CMK (cell line): Measurements from ENCODE around the gene MT1H.

Experiments
- DNase-seq: peaks from one replicate; pipeline ENCODE4 v3.0.0-alpha.2; 2010; ENCODE audit warnings: low read depth

The MT1H gene

GRCh38 chr16:56636616-56637413, 32.8 kb upstream of the MT1H start:
- no peak for DNase-seq

DNA sequence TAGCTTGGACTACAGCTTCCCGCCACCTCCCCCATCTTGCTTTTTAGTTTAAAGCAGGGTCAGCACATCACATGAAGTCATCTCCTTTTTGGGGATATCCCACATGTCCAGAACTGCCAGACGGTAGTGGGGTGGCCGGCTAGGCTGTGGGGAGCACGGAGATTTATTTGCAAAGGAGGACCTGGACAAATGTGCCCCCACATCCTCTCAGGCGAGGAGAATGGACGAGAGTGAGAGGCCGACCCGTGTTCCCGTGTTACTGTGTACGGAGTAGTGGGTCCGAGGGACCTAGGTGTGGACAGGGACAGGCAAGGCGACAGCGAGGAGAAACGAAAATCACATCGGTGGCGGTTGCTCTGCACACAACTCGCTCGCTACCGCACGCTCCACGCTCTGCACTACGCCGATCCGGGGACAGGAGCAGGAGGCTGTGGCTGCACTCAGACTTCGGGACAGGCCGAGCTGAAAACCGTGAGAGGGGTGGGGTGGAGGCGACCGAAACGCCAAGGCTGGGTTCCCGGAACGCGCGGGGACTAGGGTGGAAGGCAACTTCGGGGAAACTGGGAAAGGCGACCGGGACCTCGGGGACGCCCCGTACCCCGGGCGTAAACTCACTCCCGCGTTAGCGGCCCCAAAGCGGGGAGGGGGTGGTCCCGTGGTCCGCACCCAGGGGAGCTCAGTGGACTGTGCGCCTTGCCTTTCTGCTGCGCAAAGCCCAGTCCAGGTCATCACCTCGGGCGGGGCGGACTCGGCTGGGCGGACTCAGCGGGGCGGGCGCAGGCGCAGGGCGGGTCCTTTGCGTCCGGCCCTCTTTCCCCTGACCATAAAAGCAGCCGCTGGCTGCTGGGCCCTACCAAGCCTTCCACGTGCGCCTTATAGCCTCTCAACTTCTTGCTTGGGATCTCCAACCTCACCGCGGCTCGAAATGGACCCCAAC, 31.5 kb upstream of the MT1H start, which contains the start of gene MT1A:
Gene MT1A, plus strand, starts transcription at position 853 of the 937 bp plus-strand sequence. Its CDS starts 73 bp downstream, at position 926.
- DNase-seq, result no peak

DNA sequence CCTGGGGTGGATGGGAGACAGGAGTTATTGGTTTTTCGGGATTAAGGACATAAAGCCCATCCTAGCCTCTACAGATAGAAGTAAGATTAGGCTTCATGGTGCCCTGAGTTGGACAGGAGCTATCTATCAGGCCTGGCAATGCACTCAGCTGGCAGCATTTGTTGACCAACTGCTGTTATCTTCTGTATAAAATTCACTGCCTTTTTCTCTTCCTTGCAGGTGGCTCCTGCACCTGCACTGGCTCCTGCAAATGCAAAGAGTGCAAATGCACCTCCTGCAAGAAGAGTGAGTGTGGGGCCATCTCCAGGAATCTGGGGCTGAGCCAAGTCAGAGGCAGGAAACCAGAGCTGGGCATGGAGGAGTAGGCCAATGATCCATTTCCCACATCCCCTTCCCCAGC, 30.6 kb upstream of the MT1H start:
- DNase-seq, result no peak

- no peak for DNase-seq
These were observed 29.5 kb upstream of the MT1H start for GRCh38 chr16:56640076-56640475.

GRCh38 chr16:56641166-56641565, 28.4 kb upstream of the MT1H start:
- DNase-seq, result no peak

GRCh38 chr16:56643080-56643778, 26.4 kb upstream of the MT1H start:
- no peak for DNase-seq

DNA sequence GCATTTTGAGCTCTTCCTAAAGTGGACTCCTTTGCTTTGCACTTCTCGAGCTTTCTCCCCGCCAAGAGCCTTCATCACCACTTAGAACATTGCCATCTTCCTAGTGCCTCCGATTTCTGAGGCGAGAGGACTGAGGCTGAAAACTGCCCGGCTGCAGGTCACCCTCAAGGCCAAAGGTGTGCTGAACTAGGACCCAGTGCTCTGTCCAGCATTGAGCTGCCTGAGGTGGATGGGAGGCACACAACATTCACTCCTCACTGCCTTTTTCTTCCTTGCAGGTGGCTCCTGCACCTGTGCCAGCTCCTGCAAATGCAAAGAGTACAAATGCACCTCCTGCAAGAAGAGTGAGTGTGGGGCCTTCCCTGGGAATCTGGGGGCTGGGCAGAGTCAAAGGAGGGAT, 25.8 kb upstream of the MT1H start:
- DNase-seq, result no peak

DNA sequence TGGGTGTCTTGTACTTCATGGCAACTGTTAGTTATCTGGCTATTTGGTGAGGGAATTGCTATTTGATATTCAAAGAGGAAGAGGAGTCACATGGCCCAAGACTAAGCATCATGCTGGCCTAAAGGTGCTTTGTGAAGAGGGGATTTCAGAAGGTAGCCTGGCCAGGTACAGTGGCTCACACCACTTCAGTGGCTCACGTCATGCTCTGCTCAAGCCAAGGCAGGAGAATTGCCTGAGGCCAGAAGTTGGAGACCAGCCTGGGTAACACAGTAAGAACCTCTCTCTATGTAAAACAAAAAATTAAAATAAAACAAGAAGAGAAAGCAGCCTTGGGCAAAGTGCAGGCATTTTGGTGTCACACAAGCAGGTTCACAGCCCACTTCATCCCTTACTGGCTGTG, 24.3 kb upstream of the MT1H start:
- no peak for DNase-seq

- DNase-seq, result no peak
These were observed 23.8 kb upstream of the MT1H start for GRCh38 chr16:56645838-56646237.

DNA sequence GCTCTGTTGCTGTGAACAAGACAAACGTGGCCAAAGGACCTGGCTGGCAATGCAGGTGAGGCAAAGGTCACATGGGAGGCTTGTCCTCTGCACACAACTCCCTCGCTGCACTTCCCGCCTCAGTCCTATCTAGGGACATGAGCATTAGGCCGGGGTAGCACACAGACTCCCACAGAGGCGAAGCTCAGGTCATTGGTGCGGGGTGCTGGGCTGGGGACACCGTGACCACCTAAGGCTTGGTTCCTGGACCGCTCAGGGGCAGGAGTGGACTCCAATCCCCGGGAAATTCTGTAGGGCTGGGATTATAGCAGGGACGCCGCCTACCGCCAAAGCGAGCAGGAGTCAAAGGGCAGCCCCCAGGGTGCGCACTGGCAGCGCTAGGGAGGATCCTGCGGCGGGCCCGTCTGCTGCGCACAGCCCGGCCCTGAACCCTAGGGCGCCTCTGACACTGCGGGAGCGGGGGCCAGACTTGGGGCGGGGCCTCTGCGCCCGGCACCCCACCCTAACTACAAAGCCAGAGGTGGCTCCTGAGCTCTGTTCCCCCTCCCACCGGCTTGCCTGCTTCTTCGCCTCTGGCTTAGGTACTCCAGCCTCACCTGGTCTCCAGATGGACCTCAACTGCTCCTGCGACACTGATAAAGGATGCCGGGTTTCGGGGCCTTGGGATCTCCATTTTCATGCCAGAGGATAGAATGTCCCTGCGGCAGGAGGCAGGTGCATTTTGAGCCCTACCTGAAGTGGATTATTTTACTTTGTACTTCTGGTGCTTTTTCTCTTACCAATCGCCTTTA, 21.8 kb upstream of the MT1H start:
- no peak for DNase-seq

GRCh38 chr16:56649271-56649670, 20.3 kb upstream of the MT1H start:
- no peak for DNase-seq

DNA sequence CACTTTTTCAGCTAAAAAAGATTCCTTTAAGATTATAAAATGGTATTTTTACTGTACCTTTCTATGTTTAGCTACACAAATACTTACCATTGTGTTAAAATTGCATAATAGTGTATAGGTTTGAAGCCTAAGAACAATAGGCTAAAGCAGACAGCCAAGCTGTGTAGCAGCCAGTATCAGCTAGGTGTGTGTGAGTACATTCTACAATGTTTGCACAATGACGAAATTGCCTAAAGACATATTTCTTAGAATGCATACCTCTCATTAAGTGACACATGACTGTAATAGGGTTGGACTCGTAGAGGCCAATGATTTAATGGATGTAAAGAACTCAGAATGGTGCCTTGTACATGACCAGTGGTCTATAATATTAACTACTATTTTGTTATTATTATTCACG, 19.8 kb upstream of the MT1H start:
- DNase-seq, result no peak

GRCh38 chr16:56651586-56651985, 18.0 kb upstream of the MT1H start, which contains the start of gene MT1B:
MT1B (plus strand) TSS chr16:56651886; CDS start chr16:56651954, 68 bp downstream.
- DNase-seq, result no peak

DNA sequence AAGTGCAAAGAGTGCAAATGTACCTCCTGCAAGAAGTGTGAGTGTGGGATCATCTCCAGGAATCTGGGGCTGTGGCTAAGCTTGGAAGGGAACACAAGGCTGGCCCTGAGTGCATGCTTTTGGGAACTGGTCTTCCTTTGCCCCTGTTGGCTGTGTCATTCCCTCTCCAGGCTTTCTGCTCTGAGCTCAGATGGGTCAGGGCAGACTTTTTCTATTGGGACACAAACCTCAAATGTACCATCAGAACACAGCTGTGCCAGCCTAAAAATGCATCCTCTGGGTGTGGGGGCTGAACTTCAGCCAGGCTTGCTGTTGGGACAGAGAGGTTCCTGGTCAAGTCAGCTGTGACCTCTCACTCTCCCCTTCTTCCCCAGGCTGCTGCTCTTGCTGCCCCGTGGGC, 17.0 kb upstream of the MT1H start:
- DNase-seq, result no peak

DNA sequence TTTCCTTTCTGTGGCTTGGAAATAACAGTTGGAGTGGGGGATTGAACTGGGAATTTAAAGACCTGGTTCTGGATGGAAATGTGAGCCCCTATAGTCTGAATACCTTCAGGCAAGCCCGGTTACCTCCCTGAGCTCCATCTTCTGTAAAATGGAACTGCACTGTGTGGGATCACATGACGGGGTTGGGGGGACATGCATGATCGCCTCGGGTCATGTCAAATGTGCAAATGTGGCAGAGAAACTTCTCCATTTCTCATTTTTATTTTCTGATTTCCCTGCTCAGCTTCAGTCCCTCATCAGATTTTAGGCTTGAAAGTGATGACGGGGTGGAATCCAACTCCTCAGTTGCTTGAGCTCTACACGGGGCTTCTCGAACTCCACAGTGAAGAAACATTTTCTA, 16.4 kb upstream of the MT1H start:
- no peak for DNase-seq

DNA sequence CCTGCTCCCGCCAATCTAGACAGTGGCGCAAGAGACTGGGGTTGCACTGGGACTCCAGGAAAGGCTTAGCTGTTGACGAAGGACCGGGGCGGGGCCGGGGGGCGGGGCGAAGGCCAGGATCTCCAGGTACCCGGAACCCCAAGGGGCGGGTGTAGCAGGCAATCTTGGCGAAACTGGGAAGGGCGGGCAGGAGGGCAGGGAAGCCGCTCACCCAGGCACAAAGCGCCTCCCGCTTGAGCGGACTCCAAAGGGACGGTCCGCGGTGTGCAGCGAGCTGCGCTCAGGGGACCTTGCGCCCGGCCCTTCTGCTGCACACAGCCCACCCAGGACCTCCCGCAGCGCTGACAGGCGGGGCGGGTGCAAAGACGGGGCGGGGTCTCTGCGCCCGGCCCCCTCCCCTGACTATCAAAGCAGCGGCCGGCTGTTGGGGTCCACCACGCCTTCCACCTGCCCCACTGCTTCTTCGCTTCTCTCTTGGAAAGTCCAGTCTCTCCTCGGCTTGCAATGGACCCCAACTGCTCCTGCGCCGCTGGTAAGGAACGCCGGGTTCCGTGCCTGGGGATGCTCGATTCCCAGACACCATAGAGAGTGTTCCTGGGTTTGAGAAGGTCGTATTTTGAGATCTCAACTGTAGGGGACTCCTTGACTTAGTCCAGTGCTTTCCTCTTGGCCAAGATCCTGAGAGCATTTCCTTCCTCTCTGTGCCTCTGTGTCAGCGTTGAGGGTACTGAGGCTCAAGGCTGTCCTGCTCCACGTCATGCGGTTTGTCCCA, 11.9 kb upstream of the MT1H start, which contains the start of gene MT1F:
Gene MT1F, plus strand, starts transcription at position 405 of the 772 bp plus-strand sequence. Its CDS starts 100 bp downstream, at position 505.
- DNase-seq, result no peak

DNA sequence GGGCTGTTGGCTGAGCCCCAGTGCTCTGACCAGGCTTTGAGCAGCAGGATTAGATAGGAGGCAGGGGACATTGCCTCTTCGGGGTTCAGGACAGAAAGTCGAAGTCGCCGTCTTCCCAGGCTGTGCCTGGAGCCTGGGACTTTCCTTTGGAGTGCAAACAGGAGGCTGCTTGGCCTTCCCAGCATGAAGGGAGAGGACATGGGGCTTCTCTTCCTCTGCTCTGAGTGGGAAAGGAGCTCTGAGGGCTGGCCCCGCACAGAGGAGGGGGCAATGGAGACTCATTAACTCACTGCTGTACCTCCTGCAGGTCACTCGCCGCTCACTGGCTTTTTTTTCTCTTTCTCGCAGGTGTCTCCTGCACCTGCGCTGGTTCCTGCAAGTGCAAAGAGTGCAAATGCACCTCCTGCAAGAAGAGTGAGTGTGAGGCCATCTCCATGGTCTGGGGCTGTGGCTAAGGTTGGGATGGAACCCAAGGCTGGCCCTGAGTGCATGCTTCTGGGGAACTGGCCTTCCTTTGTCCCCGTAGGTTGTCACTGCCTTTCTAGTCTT, 11.2 kb upstream of the MT1H start:
- no peak for DNase-seq

DNA sequence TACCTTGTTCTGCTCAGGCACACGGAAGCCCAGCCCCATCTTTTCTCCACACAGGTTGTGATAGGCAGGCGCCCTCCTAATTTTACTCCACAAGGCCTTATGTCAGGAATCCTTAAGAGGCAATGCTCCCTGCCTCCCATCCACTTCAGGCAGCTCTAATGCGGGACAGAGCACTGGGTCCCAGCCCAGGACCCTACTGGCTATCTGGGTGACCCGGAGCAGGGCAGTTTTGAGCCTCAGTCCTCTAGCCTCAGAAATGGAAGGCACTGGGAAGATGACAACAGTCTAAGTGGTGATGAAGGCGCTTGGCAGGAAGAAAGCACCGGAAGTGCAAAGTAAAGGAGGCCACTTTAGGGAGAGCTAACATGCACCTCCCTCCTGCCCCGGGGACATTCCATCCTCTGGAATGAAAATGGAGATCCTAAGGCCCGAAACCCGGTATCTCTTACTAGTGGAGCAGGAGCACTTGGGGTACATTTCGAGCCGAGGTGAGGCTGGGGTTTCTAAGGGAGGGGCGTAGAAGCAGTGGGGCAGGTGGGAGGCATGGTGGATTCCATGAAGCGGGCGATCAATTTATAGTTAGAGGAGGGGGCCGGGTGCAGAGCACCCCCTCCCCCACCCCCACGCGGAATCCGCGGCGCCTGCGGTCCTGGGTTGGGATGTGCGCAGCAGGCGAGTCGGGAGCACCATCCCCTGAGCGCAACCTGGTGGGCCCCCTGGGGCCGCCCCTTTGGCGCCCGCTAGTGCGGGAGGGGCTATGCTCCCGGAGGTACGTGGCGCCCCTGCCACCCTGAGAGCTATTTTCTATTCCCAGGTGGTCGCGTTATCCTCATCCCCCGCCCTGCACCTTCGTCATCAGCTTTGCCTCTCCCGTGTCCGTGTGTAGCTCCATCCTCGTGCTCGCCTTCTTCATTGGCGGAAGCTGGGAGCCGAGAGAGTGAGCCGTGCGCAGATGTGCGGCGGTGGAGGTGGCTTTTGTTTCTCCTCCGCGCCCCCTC, 7.0 kb upstream of the MT1H start:
- no peak for DNase-seq

DNA sequence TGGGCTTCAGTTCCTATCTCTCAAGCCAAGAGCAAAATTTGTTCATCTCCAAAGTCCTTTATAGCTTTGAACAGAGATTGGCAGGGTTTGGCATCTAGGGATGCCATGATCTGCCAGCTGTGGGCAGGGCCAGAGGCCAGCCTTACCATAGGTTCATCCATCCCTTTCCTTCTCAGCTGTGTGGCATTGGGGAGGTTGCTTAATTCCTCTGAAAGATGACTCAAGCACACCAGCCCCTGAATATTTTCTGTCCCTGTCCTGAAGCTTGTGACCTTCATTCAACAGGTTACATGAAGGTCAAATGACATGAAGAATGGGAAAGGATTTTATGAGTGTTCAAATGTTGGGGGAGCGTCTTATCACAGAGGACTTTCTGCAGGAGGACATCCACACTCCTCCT, 5.1 kb upstream of the MT1H start:
- no peak for DNase-seq
